ENCODE measurements around the gene DNAJB8. TPM values are rescaled to one million over a fixed set of nuclear protein-coding genes. Genes with fewer than 3 reads are reported as not detected.

DNAJB8 gene
- total and polyA plus RNA-seq, 4 donors: not detected

DNA sequence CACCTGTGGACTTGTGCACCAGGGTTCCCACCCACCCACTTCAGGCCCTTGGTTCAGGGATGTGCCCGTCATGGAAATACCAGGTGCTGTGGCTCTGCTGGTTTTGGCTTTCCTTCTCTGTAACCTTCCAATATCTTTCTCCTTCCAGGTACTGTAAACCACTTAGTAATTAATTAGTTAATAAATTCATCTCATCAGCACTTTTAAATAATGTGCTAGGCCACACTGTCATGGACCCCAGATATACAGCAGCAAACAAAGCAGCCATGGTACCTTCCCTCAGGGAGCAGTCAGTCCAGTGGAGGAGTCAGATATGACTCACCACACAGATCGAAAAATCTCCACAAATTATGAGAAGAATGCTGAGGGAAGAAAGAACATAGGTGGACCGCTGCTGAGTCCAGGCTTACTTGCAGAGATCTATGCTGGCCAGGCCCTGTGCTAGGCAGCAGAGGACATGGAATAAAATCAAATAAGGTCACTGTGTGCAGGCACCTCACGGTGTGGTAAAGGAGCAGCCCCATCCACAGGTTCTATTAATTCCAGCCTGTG, 33.1 kb upstream of the DNAJB8 start:
- no peak for DNase-seq (ENCODE audit: low spot score)
- Histone ChIP-seq H3K9me3 (ENCODE audit: control insufficient read depth in 4 of 4, low read length in 3 of 4) (no peaks in the 10 kb centered on the region), H3K4me1 (ENCODE audit: control insufficient read depth in 4 of 4, insufficient read depth in 4 of 4, low read length in 3 of 4) (peaks cover 4 to 11% (median 8%) of the 10 kb centered on the region in 4 donors), H3K4me3 (ENCODE audit: low read depth in 1 of 3, low read length in 3 of 3) (no peak overlapping the region), H3K36me3 (ENCODE audit: control insufficient read depth in 4 of 4, insufficient read depth in 3 of 4, low read depth in 1 of 4, low read length in 3 of 4) (no peaks in the 10 kb centered on the region), H3K9ac (ENCODE audit: low read depth in 1 of 2, low read length in 2 of 2) (no peak overlapping the region), H3K27me3 (ENCODE audit: control insufficient read depth in 4 of 4, insufficient read depth in 4 of 4, low read length in 3 of 4) (peaks cover 0 to 10% (median 2%) of the 10 kb centered on the region in 4 donors), H3K27ac (ENCODE audit: low read depth in 1 of 2, low read length in 2 of 2) (no peak overlapping the region)
- TF ChIP-seq RAD21 (IDR thresholded peaks at IDR 0.05) (no peak), CTCF (IDR thresholded peaks at IDR 0.05; ENCODE audit: low read depth, low read length, missing input control) (no peak), TAF1 (conservative IDR thresholded peaks at IDR 0.05) (no peak), GABPA (IDR thresholded peaks at IDR 0.05 in 1 of 2, conservative IDR thresholded peaks at IDR 0.05 in 1 of 2) (no peak), SP1 (IDR thresholded peaks at IDR 0.05) (no peak), FOXA1 (IDR thresholded peaks at IDR 0.05) (no peak), FOXA2 (IDR thresholded peaks at IDR 0.05) (no peak), RXRA (IDR thresholded peaks at IDR 0.05) (no peak), NR2F2 (IDR thresholded peaks at IDR 0.05) (no peak), HNF4A (conservative IDR thresholded peaks at IDR 0.05) (no peak), HNF4G (IDR thresholded peaks at IDR 0.05) (no peak), EGR1 (IDR thresholded peaks at IDR 0.05; ENCODE audit: low read depth in 2 of 2) (no peak), JUND (IDR thresholded peaks at IDR 0.05) (no peak), YY1 (IDR thresholded peaks at IDR 0.05) (no peak), ATF3 (IDR thresholded peaks at IDR 0.05) (no peak)
- TF ChIP-seq, protein P1, sequence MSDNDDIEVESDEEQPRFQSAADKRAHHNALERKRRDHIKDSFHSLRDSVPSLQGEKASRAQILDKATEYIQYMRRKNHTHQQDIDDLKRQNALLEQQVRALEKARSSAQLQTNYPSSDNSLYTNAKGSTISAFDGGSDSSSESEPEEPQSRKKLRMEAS (IDR thresholded peaks at IDR 0.05): no peak
- TF ChIP-seq, protein P2, sequence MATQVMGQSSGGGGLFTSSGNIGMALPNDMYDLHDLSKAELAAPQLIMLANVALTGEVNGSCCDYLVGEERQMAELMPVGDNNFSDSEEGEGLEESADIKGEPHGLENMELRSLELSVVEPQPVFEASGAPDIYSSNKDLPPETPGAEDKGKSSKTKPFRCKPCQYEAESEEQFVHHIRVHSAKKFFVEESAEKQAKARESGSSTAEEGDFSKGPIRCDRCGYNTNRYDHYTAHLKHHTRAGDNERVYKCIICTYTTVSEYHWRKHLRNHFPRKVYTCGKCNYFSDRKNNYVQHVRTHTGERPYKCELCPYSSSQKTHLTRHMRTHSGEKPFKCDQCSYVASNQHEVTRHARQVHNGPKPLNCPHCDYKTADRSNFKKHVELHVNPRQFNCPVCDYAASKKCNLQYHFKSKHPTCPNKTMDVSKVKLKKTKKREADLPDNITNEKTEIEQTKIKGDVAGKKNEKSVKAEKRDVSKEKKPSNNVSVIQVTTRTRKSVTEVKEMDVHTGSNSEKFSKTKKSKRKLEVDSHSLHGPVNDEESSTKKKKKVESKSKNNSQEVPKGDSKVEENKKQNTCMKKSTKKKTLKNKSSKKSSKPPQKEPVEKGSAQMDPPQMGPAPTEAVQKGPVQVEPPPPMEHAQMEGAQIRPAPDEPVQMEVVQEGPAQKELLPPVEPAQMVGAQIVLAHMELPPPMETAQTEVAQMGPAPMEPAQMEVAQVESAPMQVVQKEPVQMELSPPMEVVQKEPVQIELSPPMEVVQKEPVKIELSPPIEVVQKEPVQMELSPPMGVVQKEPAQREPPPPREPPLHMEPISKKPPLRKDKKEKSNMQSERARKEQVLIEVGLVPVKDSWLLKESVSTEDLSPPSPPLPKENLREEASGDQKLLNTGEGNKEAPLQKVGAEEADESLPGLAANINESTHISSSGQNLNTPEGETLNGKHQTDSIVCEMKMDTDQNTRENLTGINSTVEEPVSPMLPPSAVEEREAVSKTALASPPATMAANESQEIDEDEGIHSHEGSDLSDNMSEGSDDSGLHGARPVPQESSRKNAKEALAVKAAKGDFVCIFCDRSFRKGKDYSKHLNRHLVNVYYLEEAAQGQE (IDR thresholded peaks at IDR 0.05): no peak
- TF ChIP-seq, protein P3, sequence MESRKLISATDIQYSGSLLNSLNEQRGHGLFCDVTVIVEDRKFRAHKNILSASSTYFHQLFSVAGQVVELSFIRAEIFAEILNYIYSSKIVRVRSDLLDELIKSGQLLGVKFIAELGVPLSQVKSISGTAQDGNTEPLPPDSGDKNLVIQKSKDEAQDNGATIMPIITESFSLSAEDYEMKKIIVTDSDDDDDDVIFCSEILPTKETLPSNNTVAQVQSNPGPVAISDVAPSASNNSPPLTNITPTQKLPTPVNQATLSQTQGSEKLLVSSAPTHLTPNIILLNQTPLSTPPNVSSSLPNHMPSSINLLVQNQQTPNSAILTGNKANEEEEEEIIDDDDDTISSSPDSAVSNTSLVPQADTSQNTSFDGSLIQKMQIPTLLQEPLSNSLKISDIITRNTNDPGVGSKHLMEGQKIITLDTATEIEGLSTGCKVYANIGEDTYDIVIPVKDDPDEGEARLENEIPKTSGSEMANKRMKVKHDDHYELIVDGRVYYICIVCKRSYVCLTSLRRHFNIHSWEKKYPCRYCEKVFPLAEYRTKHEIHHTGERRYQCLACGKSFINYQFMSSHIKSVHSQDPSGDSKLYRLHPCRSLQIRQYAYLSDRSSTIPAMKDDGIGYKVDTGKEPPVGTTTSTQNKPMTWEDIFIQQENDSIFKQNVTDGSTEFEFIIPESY (IDR thresholded peaks at IDR 0.05): no peak
- 91% methylated on average over 4 of the region's 4 CpGs for WGBS
